ENCODE data around the gene KRT4. TPM values are rescaled to one million over a fixed set of nuclear protein-coding genes. Genes with fewer than 3 reads are reported as not detected.
"Not testable (repeated sequence)": the region's sequence is repeated elsewhere in the genome, so short reads cannot be mapped to it uniquely, and the experiment has no call there.

Gene KRT4
- total RNA-seq = not detected in 2 replicates

GRCh38 chr12:52813885-52814709 lies at the start of gene KRT4:
Gene KRT4 (minus strand): TSS chr12:52814116. CDS start chr12:52814058, 58 bp downstream.
- no peak for TF ChIP-seq CTCF (IDR thresholded peaks at IDR 0.05; ENCODE audit: insufficient read depth, low read depth, low read length)
- peak; percentile 14 for DNase-seq (ENCODE audit: low read depth)
- no peak within 1 kb of the TSS for H3K4me3 ChIP-seq (ENCODE audit: low read depth, low read length)

- no peak for DNase-seq (ENCODE audit: low read depth)
- no peak for TF ChIP-seq CTCF (IDR thresholded peaks at IDR 0.05; ENCODE audit: insufficient read depth, low read depth, low read length)
- H3K4me3 ChIP-seq (ENCODE audit: low read depth, low read length) = no peak overlapping the region
These were observed 48.1 kb upstream of the KRT4 start for GRCh38 chr12:52862023-52862422.

GRCh38 chr12:52861511-52861910 lies 47.6 kb upstream of the KRT4 start:
- no peak overlapping the region for H3K4me3 ChIP-seq (ENCODE audit: low read depth, low read length)
- no peak for TF ChIP-seq CTCF (IDR thresholded peaks at IDR 0.05; ENCODE audit: insufficient read depth, low read depth, low read length)
- no peak for DNase-seq (ENCODE audit: low read depth)

GRCh38 chr12:52860102-52860823 lies 46.3 kb upstream of the KRT4 start:
- DNase-seq (ENCODE audit: low read depth) = peak; percentile 60
- H3K4me3 ChIP-seq (ENCODE audit: low read depth, low read length) = no peak overlapping the region
- TF ChIP-seq CTCF (IDR thresholded peaks at IDR 0.05; ENCODE audit: insufficient read depth, low read depth, low read length) = no peak

GRCh38 chr12:52857500-52857899 lies 43.6 kb upstream of the KRT4 start:
- no peak for DNase-seq (ENCODE audit: low read depth)
- no peak for TF ChIP-seq CTCF (IDR thresholded peaks at IDR 0.05; ENCODE audit: insufficient read depth, low read depth, low read length)
- H3K4me3 ChIP-seq (ENCODE audit: low read depth, low read length) = no peak overlapping the region

GRCh38 chr12:52856787-52857186 lies 42.9 kb upstream of the KRT4 start:
- TF ChIP-seq CTCF (IDR thresholded peaks at IDR 0.05; ENCODE audit: insufficient read depth, low read depth, low read length) = no peak
- DNase-seq (ENCODE audit: low read depth) = no peak
- H3K4me3 ChIP-seq (ENCODE audit: low read depth, low read length) = no peak overlapping the region

GRCh38 chr12:52856077-52856476 lies 42.2 kb upstream of the KRT4 start:
- not testable (repeated sequence) for H3K4me3 ChIP-seq (ENCODE audit: low read depth, low read length); DNase-seq (ENCODE audit: low read depth)

All from fibroblast of villous mesenchyme (primary cell).